GM12874 (cell line): ENCODE results near the gene KIAA0319L.

Experiments used
- TF ChIP-seq, protein P1 (sequence below): IDR thresholded peaks from 2 replicates; pipeline ENCODE4 v1.5.1; 2011; ENCODE audit warnings: low read depth, mild to moderate bottlenecking, control low read depth, low read length, moderate library complexity; ENCODE audit not compliant: insufficient read depth

The KIAA0319L gene

DNA sequence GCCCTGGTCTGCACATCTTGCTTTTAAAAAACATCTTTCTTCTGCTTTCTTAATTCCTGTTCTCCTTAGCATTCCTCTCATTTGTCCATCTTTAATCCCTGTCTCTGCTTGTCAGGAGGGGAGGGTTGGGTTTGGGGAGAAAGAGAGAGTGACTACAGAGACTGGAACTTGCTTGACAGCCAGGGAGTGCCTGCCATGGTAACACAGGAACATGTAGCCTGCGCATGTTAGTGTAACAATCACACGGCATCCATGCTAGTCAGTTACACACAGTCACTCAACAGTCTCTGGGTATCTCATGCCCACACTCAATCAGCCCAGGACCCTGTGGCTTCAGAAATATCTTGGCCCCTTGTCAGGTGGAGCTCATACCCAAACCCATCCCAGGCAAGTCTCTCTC lies 15.1 kb upstream of the KIAA0319L start:
- TF ChIP-seq, protein P1, sequence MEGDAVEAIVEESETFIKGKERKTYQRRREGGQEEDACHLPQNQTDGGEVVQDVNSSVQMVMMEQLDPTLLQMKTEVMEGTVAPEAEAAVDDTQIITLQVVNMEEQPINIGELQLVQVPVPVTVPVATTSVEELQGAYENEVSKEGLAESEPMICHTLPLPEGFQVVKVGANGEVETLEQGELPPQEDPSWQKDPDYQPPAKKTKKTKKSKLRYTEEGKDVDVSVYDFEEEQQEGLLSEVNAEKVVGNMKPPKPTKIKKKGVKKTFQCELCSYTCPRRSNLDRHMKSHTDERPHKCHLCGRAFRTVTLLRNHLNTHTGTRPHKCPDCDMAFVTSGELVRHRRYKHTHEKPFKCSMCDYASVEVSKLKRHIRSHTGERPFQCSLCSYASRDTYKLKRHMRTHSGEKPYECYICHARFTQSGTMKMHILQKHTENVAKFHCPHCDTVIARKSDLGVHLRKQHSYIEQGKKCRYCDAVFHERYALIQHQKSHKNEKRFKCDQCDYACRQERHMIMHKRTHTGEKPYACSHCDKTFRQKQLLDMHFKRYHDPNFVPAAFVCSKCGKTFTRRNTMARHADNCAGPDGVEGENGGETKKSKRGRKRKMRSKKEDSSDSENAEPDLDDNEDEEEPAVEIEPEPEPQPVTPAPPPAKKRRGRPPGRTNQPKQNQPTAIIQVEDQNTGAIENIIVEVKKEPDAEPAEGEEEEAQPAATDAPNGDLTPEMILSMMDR, result no peak

DNA sequence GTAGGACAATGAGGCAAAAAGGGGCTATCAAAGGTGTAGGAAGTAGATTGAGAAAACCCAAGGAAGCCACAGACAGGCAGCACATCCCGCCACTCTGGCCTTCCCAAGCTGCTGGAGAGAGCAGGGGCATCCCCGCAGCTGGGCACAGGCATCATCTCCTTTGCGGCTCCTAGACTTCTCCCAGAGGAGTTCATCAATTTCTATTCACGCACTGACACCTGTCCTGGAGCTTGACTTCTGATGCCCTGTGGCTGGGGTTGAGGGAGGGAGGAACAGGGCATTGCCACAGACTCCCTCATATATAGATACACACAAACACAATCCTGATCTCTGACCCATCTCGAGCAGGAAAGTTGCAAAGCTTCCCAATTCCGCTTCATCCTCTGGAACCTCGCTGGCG lies 14.1 kb upstream of the KIAA0319L start:
- TF ChIP-seq, protein P1, result no peak

DNA sequence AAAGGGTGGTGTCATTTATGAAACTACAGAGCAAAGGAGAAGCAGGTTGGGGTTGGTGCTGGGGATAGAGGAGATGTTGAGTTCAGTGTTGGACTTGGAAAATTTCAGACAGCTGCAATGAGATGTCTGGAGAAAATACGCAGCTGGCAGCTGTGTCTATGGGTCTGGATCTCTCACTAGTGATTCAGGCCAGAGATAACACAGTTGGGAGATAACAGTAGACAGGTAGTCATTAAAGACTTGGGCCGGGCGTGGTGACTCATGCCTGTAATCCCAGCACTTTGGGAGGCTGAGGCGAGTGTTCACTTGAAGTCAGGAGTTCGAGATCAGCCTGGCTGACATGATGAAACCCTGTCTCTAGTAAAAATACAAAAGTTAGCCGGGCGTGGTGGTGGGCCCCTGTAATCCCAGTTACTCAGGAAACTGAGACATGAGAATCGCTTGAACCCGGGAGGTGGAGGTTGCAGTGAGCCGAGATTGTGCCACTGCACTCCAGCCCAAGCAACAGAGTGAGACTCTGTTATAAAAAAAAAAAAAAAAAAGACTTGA lies 13.5 kb upstream of the KIAA0319L start:
- TF ChIP-seq, protein P1, result no peak

DNA sequence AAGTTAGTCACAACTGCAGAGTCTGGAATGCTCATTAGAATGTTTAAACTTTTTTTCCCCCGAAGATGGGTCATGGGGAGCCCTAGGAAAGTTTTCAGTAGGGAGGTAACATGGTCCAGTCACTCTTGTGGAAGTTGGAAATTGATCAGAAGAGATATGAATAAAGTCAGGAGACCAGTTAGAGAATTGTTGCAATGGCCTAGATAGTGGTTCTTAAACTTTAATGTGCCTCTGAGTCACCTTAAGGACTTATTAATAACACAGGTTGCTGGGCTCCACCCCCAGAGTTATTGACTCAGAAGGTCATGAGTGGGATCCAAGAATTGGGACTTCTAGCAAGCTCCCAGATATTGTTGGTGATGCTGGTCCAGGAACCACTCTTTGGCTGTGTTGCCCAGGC lies 12.7 kb upstream of the KIAA0319L start:
- TF ChIP-seq, protein P1, result no peak

DNA sequence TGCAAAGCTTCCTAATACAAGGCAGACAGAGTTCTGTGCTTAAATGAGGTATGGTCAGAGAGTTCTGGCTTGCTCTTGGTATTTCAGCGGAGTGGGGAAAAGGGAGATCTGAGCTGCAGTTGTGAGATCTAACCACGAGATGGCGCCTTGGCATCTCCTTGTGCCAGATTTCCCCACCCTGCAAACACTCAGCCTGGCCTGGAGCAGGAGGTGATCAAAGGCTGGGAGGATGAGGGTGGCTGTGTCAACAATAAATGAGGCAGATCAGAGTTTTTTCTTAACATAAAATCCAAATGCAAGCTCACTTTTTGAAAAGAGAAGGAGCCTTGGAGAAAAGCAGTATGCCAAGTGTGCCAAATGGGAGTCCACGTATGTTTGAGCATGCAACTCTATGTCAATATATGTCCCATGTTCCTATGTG lies 11.8 kb upstream of the KIAA0319L start:
- TF ChIP-seq, protein P1, result peak; percentile 80

DNA sequence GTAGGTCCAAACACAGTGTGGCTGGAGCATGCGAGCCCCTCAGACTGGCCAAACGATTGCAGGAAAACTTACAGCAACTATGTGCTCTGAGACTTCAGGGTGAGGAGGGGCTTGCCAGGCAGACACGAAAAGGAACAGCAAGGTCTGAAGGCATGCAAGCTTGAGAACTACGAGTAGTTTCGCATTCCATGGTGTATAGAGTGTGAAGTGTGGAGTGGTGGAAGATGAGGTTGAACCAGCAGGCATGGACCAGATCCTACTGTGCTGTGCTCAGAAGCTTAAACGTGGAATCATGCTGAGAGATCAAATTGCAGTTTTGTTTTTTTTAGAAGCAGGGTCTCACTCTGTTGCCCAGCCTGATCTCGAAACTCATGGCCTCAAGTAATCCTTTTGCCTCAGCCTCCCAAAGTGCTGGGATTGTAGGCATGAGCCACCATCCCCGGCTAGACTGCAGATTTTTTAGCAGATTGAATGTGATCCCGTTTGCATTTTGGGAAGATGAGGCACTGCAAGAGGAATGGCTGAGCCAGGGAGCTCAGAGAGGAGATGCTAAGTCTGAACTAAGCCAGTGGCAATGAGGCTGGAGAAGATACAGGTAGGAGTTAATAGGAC lies 10.8 kb upstream of the KIAA0319L start:
- TF ChIP-seq, protein P1, result no peak

DNA sequence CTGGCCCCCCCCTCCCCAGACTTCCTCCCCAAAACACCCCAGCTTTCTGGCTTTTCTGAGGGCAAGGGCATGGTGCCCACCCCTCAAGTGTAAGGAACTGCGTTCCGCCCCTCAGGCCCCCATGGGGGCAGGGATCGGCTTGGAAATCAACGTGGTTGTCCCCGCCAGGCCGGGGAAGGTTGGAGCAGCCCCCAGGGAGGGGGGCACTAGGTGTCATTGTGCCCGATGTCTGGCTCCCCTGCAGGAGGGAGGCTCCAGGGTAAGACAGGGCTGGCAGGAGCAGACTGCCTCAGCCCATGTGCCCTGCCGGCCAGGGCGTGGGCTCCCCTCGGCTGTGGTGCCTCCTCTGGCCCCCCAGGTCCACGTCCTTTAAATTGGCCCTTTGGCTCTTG lies 8.5 kb upstream of the KIAA0319L start:
- TF ChIP-seq, protein P1, result no peak
